K562 (cell line): Measurements from ENCODE around the gene CFAP141. TPM values are rescaled to one million over a fixed set of nuclear protein-coding genes. Genes with fewer than 3 reads are reported as not detected.

Experiments
- EGR1 ChIP-seq: fragments of 450-650 bp; conservative IDR thresholded peaks from 2 replicates; pipeline ENCODE4 v1.6.1; 2017; ENCODE audit warnings: mild to moderate bottlenecking
- ESRRA ChIP-seq: fragments of 450-650 bp; IDR thresholded peaks from 2 replicates; pipeline ENCODE4 v1.6.1; 2014; ENCODE audit warnings: low read depth, mild to moderate bottlenecking, moderate library complexity, borderline replicate concordance
- FOXJ3 ChIP-seq: sonication (generic); formaldehyde crosslinking; IDR thresholded peaks from 2 replicates; pipeline ENCODE4 v1.4.0; 2020; ENCODE audit warnings: mild to moderate bottlenecking, missing genetic modification reagents
- TGIF2 ChIP-seq: sonication (generic); formaldehyde crosslinking; IDR thresholded peaks from 2 replicates; pipeline ENCODE4 v1.8.1; 2022; ENCODE audit warnings: mild to moderate bottlenecking, missing genetic modification reagents, moderate library complexity
- ZBED1 ChIP-seq: IDR thresholded peaks from 2 replicates; pipeline ENCODE4 v1.6.1; 2014
- polyA plus RNA-seq, 8 experiments: library from polyadenylated mRNA; depleted of rRNA in 4 of 8; stranded (reverse) in 5 of 8; unstranded in 3 of 8; fragments of >200 nt; fragmentation: Nextera tagmentation in 2 of 8; fragmentation: Illumina TruSeq in 1 of 8; extraction: Ambion mirVana in 2 of 8; extraction: Trizol in 1 of 8; gene quantifications; 2 replicates each; pipeline versions ENCODE4 v1.2.1 to v1.2.3, GENCODE V29; 2011 to 2014; ENCODE audit warnings: inconsistent platforms in 1 of 8, missing spikeins in 1 of 8
- total RNA-seq, 7 experiments: library from RNA; depleted of rRNA in 6 of 7; stranded (reverse); fragments of >200 nt in 6 of 7; fragmentation: Illumina TruSeq in 2 of 7; extraction: Trizol in 2 of 7; gene quantifications; 2 replicates each; pipeline versions ENCODE4 v1.2.1 to v1.2.3, GENCODE V29; 2011 to 2021; ENCODE audit warnings: low replicate concordance in 1 of 7
- TF ChIP-seq, protein P1 (sequence below): sonication (generic); formaldehyde crosslinking; IDR thresholded peaks from 2 replicates; pipeline ENCODE4 v1.8.0; 2022; ENCODE audit warnings: mild to moderate bottlenecking, missing genetic modification reagents
- TF ChIP-seq, protein P2 (sequence below): fragments of 150-350 bp; conservative IDR thresholded peaks from 2 replicates; pipeline ENCODE4 v1.6.1; 2014; ENCODE audit warnings: low read length
- TF ChIP-seq, protein P3 (sequence below), 2 experiments: fragments of 450-650 bp; IDR thresholded peaks; 2 replicates each; pipeline ENCODE4 v1.6.1; 2016
- TF ChIP-seq, protein P4 (sequence below): fragments of 250-450 bp; sonication (Bioruptor Pico); IDR thresholded peaks from 2 replicates; pipeline ENCODE4 v1.4.0; 2020; ENCODE audit warnings: mild to moderate bottlenecking
- TF ChIP-seq, protein P5 (sequence below): fragments of 450-650 bp; IDR thresholded peaks from 2 replicates; pipeline ENCODE4 v1.6.1; 2014; ENCODE audit warnings: low read depth, mild to moderate bottlenecking, moderate library complexity, borderline replicate concordance
- TF ChIP-seq, protein P6 (sequence below): fragments of 200-800 bp; sonication (Bioruptor generic); IDR thresholded peaks from 2 replicates; pipeline ENCODE4 v1.6.1; 2017; ENCODE audit warnings: missing genetic modification characterization, missing compliant biosample characterization

Gene CFAP141
- total and polyA plus RNA-seq, 9 of the 15 experiments (the other 6 are each of a cell fraction or from before 2014, with no cell fraction given) = not detected

DNA sequence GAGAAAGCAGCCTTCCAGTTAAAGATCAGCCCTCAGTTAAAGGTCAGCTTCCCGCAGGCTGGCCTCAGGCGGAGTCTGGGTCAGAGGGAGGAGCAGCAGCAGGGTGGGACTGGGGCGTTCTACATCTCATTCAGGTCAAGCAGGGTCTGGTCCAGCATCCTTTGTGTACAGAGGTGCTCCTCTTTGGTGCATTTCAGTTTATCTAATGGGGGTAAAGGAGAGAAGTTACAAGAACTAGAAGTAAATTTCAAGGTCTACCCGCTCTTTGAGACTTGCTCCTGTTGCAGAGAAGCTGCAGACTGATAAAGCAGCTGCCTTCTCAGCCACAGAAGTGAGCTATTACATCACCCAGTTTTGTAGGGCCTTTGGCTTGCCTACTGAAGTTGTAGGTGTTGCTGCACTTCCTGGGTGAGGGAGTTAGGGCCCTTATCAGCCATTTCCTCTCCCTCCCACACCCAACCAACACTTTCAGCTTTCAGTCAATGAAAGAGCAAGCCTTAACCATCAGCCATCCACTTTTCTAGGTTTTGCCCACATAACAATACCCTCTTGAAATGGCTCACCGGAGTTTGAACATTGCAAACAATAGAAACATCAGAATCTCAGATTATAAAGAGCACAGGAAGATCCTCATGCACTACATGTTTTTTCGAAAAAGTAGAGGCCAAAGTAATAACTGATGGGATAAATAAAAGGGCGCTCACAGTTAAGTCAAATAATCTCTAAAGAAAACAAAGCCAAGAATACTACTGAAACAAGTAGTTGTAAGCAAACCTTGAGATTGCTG, 48.4 kb downstream of the CFAP141 start (continued):
- TF ChIP-seq, protein P1, sequence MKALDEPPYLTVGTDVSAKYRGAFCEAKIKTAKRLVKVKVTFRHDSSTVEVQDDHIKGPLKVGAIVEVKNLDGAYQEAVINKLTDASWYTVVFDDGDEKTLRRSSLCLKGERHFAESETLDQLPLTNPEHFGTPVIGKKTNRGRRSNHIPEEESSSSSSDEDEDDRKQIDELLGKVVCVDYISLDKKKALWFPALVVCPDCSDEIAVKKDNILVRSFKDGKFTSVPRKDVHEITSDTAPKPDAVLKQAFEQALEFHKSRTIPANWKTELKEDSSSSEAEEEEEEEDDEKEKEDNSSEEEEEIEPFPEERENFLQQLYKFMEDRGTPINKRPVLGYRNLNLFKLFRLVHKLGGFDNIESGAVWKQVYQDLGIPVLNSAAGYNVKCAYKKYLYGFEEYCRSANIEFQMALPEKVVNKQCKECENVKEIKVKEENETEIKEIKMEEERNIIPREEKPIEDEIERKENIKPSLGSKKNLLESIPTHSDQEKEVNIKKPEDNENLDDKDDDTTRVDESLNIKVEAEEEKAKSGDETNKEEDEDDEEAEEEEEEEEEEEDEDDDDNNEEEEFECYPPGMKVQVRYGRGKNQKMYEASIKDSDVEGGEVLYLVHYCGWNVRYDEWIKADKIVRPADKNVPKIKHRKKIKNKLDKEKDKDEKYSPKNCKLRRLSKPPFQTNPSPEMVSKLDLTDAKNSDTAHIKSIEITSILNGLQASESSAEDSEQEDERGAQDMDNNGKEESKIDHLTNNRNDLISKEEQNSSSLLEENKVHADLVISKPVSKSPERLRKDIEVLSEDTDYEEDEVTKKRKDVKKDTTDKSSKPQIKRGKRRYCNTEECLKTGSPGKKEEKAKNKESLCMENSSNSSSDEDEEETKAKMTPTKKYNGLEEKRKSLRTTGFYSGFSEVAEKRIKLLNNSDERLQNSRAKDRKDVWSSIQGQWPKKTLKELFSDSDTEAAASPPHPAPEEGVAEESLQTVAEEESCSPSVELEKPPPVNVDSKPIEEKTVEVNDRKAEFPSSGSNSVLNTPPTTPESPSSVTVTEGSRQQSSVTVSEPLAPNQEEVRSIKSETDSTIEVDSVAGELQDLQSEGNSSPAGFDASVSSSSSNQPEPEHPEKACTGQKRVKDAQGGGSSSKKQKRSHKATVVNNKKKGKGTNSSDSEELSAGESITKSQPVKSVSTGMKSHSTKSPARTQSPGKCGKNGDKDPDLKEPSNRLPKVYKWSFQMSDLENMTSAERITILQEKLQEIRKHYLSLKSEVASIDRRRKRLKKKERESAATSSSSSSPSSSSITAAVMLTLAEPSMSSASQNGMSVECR (CRISPR knock-in tag) = peak; percentile 55; the same call in 1 of the 2 replicates
- TF ChIP-seq, protein P2, sequence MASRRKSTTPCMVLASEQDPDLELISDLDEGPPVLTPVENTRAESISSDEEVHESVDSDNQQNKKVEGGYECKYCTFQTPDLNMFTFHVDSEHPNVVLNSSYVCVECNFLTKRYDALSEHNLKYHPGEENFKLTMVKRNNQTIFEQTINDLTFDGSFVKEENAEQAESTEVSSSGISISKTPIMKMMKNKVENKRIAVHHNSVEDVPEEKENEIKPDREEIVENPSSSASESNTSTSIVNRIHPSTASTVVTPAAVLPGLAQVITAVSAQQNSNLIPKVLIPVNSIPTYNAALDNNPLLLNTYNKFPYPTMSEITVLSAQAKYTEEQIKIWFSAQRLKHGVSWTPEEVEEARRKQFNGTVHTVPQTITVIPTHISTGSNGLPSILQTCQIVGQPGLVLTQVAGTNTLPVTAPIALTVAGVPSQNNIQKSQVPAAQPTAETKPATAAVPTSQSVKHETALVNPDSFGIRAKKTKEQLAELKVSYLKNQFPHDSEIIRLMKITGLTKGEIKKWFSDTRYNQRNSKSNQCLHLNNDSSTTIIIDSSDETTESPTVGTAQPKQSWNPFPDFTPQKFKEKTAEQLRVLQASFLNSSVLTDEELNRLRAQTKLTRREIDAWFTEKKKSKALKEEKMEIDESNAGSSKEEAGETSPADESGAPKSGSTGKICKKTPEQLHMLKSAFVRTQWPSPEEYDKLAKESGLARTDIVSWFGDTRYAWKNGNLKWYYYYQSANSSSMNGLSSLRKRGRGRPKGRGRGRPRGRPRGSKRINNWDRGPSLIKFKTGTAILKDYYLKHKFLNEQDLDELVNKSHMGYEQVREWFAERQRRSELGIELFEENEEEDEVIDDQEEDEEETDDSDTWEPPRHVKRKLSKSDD = 0 out of 2 replicates have a peak, but pooled peaks have one; percentile 48
- peak; percentile 26; the same call in 1 of the 2 replicates for TF ChIP-seq ZBED1
- TF ChIP-seq, protein P3, sequence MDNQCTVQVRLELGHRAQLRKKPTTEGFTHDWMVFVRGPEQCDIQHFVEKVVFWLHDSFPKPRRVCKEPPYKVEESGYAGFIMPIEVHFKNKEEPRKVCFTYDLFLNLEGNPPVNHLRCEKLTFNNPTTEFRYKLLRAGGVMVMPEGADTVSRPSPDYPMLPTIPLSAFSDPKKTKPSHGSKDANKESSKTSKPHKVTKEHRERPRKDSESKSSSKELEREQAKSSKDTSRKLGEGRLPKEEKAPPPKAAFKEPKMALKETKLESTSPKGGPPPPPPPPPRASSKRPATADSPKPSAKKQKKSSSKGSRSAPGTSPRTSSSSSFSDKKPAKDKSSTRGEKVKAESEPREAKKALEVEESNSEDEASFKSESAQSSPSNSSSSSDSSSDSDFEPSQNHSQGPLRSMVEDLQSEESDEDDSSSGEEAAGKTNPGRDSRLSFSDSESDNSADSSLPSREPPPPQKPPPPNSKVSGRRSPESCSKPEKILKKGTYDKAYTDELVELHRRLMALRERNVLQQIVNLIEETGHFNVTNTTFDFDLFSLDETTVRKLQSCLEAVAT (IDR thresholded peaks at IDR 0.05) = peak in 1 of 2 experiments; percentile 56; a peak in 1 of 4 replicates
- peak; percentile 78 for TF ChIP-seq EGR1
- TF ChIP-seq ESRRA = peak; percentile 78
- TF ChIP-seq FOXJ3 = no peak
- TF ChIP-seq, protein P4, sequence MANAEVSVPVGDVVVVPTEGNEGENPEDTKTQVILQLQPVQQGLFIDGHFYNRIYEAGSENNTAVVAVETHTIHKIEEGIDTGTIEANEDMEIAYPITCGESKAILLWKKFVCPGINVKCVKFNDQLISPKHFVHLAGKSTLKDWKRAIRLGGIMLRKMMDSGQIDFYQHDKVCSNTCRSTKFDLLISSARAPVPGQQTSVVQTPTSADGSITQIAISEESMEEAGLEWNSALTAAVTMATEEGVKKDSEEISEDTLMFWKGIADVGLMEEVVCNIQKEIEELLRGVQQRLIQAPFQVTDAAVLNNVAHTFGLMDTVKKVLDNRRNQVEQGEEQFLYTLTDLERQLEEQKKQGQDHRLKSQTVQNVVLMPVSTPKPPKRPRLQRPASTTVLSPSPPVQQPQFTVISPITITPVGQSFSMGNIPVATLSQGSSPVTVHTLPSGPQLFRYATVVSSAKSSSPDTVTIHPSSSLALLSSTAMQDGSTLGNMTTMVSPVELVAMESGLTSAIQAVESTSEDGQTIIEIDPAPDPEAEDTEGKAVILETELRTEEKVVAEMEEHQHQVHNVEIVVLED = 0 out of 2 replicates have a peak, but pooled peaks have one; percentile 7
- TF ChIP-seq, protein P5, sequence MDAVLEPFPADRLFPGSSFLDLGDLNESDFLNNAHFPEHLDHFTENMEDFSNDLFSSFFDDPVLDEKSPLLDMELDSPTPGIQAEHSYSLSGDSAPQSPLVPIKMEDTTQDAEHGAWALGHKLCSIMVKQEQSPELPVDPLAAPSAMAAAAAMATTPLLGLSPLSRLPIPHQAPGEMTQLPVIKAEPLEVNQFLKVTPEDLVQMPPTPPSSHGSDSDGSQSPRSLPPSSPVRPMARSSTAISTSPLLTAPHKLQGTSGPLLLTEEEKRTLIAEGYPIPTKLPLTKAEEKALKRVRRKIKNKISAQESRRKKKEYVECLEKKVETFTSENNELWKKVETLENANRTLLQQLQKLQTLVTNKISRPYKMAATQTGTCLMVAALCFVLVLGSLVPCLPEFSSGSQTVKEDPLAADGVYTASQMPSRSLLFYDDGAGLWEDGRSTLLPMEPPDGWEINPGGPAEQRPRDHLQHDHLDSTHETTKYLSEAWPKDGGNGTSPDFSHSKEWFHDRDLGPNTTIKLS = no peak
- TF ChIP-seq TGIF2 (CRISPR knock-in tag) = no peak
- TF ChIP-seq, protein P6, sequence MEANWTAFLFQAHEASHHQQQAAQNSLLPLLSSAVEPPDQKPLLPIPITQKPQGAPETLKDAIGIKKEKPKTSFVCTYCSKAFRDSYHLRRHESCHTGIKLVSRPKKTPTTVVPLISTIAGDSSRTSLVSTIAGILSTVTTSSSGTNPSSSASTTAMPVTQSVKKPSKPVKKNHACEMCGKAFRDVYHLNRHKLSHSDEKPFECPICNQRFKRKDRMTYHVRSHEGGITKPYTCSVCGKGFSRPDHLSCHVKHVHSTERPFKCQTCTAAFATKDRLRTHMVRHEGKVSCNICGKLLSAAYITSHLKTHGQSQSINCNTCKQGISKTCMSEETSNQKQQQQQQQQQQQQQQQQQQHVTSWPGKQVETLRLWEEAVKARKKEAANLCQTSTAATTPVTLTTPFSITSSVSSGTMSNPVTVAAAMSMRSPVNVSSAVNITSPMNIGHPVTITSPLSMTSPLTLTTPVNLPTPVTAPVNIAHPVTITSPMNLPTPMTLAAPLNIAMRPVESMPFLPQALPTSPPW (CRISPR knock-in tag) = peak; percentile 50
